ENCODE results near the gene OR10Z1. TPM values are rescaled to one million over a fixed set of nuclear protein-coding genes. Genes with fewer than 3 reads are reported as not detected.

Gene OR10Z1
- total and polyA plus RNA-seq, 11 donors: not detected

DNA sequence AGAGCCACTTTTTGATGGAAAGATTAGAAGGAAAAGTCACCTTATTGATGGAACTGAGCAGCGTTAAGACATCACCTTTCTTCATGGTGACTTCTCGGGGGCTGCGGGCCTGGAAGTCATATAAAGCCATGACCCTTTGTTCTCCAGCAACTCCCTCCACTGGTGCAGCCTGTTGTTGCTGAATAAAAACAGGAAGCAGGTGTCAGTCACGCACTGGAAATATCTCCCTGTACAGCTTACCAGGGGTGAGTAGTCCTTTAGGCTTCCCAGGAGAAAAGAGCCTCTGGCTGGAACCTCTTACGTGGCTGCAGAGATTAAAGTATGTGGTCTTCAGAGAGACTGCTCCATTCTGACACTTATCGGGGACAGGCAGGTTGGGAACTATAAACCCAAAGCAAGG, 49.5 kb downstream of the OR10Z1 start:
- peak in 2 of 4 donors; percentile 26 to 45 for ATAC-seq
- Histone ChIP-seq H3K27me3 (no peaks in the 10 kb centered on the region), H3K36me3 (no peaks in the 10 kb centered on the region), H3K9me3 (no peaks in the 10 kb centered on the region), H3K4me1 (peaks cover 0 to 25% (median 0%) of the 10 kb centered on the region in 12 donors), H3K27ac (no peak overlapping the region), H3K4me3 (no peak overlapping the region)
- intact Hi-C loops (cut with DNase I): no loop called here
- peak in 2 of 5 donors; percentile 6 to 16 for DNase-seq
- TF ChIP-seq POLR2A (IDR thresholded peaks at IDR 0.05): no peak
- TF ChIP-seq, protein P1, sequence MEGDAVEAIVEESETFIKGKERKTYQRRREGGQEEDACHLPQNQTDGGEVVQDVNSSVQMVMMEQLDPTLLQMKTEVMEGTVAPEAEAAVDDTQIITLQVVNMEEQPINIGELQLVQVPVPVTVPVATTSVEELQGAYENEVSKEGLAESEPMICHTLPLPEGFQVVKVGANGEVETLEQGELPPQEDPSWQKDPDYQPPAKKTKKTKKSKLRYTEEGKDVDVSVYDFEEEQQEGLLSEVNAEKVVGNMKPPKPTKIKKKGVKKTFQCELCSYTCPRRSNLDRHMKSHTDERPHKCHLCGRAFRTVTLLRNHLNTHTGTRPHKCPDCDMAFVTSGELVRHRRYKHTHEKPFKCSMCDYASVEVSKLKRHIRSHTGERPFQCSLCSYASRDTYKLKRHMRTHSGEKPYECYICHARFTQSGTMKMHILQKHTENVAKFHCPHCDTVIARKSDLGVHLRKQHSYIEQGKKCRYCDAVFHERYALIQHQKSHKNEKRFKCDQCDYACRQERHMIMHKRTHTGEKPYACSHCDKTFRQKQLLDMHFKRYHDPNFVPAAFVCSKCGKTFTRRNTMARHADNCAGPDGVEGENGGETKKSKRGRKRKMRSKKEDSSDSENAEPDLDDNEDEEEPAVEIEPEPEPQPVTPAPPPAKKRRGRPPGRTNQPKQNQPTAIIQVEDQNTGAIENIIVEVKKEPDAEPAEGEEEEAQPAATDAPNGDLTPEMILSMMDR (IDR thresholded peaks at IDR 0.05): no peak
- 32 to 40% (median 36%) methylated on average over 6 of the region's 6 CpGs for WGBS, 4 donors

Other genes starting within 250 kb of the OR10Z1 start
- not detected for gene OR10T2, start 205.8 kb upstream of the OR10Z1 start, total RNA-seq
- gene OR10T2, start 205.8 kb upstream of the OR10Z1 start, polyA plus RNA-seq: not detected
- not detected for gene OR10K2, start 179.0 kb upstream of the OR10Z1 start, total RNA-seq
- not detected for gene OR10K2, start 179.0 kb upstream of the OR10Z1 start, polyA plus RNA-seq
- not detected for gene OR10K1, start 143.4 kb upstream of the OR10Z1 start, total RNA-seq
- gene OR10K1, start 143.4 kb upstream of the OR10Z1 start, polyA plus RNA-seq: not detected
- not detected for gene OR10R2, start 133.0 kb upstream of the OR10Z1 start, total RNA-seq
- gene OR10R2, start 133.0 kb upstream of the OR10Z1 start, polyA plus RNA-seq: not detected
- not detected for gene OR6Y1, start 50.9 kb upstream of the OR10Z1 start, total RNA-seq
- gene OR6Y1, start 50.9 kb upstream of the OR10Z1 start, polyA plus RNA-seq: not detected
- gene OR6P1, start 34.7 kb upstream of the OR10Z1 start, total RNA-seq: not detected
- not detected for gene OR6P1, start 34.7 kb upstream of the OR10Z1 start, polyA plus RNA-seq
- not detected for gene OR10X1, start 25.4 kb upstream of the OR10Z1 start, total RNA-seq
- not detected for gene OR10X1, start 25.4 kb upstream of the OR10Z1 start, polyA plus RNA-seq
- under 1 TPM in 4 of 9 donors, not detected in 5; 0.08 to 0.99 (median 0.28) TPM for gene SPTA1, start 81.4 kb downstream of the OR10Z1 start, total RNA-seq
- gene SPTA1, start 81.4 kb downstream of the OR10Z1 start, polyA plus RNA-seq: under 1 TPM; 0.06 to 0.19 TPM
- not detected for gene OR6K2, start 95.4 kb downstream of the OR10Z1 start, total RNA-seq
- gene OR6K2, start 95.4 kb downstream of the OR10Z1 start, polyA plus RNA-seq: not detected
- gene OR6K3, start 115.5 kb downstream of the OR10Z1 start, total RNA-seq: not detected
- gene OR6K3, start 115.5 kb downstream of the OR10Z1 start, polyA plus RNA-seq: not detected
- gene OR6K6, start 149.5 kb downstream of the OR10Z1 start, total RNA-seq: not detected
- gene OR6K6, start 149.5 kb downstream of the OR10Z1 start, polyA plus RNA-seq: not detected
- not detected for gene OR6N1, start 166.9 kb downstream of the OR10Z1 start, total RNA-seq
- not detected for gene OR6N1, start 166.9 kb downstream of the OR10Z1 start, polyA plus RNA-seq
- not detected for gene OR6N2, start 175.9 kb downstream of the OR10Z1 start, total RNA-seq
- gene OR6N2, start 175.9 kb downstream of the OR10Z1 start, polyA plus RNA-seq: not detected
- gene MNDA, start 226.1 kb downstream of the OR10Z1 start, total RNA-seq: 10 to 100 TPM in 2 of 9 donors, 1 to 10 TPM in 7; 1.6 to 38.0 (median 3.3) TPM
- gene MNDA, start 226.1 kb downstream of the OR10Z1 start, polyA plus RNA-seq: 1 to 10 TPM; 1.1 to 1.8 TPM

Data from heart left ventricle (tissue), 16 donors.